Cardiac fibroblast (primary cell): Measurements from ENCODE around the gene DKKL1.

Experiments used
- DNase-seq, 2 donors: peaks; one replicate each; pipeline versions ENCODE4 v3.0.0 to v3.0.0-alpha.2; 2010; ENCODE audit warnings: low read depth in 2 of 2
- H3K4me3 ChIP-seq, 2 donors: replicated peaks in 1 of 2; 1 replicate in 1 of 2; 2 replicates in 1 of 2; pipeline ENCODE4 v1.5.1; 2011; ENCODE audit warnings: low read depth in 2 of 2, low read length in 2 of 2, mild to moderate bottlenecking in 2 of 2, moderate library complexity in 1 of 2
- CTCF ChIP-seq: IDR thresholded peaks from one replicate; pipeline ENCODE4 v1.5.1; 2011; ENCODE audit warnings: low read depth, mild to moderate bottlenecking, low read length, inconsistent platforms

Gene DKKL1

GRCh38 chr19:49400029-49400428, 36.4 kb downstream of the DKKL1 start:
- H3K4me3 ChIP-seq = no peak overlapping the region
- no peak for TF ChIP-seq CTCF
- DNase-seq = peak in 1 of 2 donors; percentile 19

GRCh38 chr19:49403404-49404187, 39.9 kb downstream of the DKKL1 start:
- no peak overlapping the region for H3K4me3 ChIP-seq
- DNase-seq = no peak
- no peak for TF ChIP-seq CTCF

- no peak for TF ChIP-seq CTCF
- H3K4me3 ChIP-seq = no peak overlapping the region
- DNase-seq = no peak
These were observed 43.4 kb downstream of the DKKL1 start for GRCh38 chr19:49407079-49407478.

- DNase-seq = no peak
- no peak for TF ChIP-seq CTCF
- H3K4me3 ChIP-seq = no peak overlapping the region
These were observed 43.9 kb downstream of the DKKL1 start for GRCh38 chr19:49407482-49408015.

GRCh38 chr19:49408816-49409440, 45.3 kb downstream of the DKKL1 start:
- TF ChIP-seq CTCF = no peak
- H3K4me3 ChIP-seq = no peak overlapping the region
- DNase-seq = no peak

- DNase-seq = no peak
- TF ChIP-seq CTCF = no peak
These were observed 45.9 kb downstream of the DKKL1 start for GRCh38 chr19:49409441-49410029.

More at GRCh38 chr19:49409441-49410029, 45.9 kb downstream of the DKKL1 start:
- H3K4me3 ChIP-seq = no peak overlapping the region
